ENCODE measurements around the gene SLC25A53.

- TF ChIP-seq CTCF (conservative IDR thresholded peaks at IDR 0.05) (no peak), ZFX (IDR thresholded peaks at IDR 0.05) (no peak)
Measured at GRCh38 chrX:104173841-104174240, 17.0 kb upstream of the SLC25A53 start.
